Heart left ventricle (tissue), 13 donors: ENCODE results near the gene STRA6.

Experiments
- CTCF ChIP-seq, 12 donors: fragments of 200-600 bp; sonication (generic) in 4 of 12; IDR thresholded peaks; one replicate each; pipeline versions ENCODE4 v1.5.0 to v1.8.0; 2018 to 2022; ENCODE audit warnings: antibody characterized with exemption in 12 of 12, mild to moderate bottlenecking in 5 of 12
- POLR2A ChIP-seq, 2 donors: fragments of 450-650 bp; IDR thresholded peaks; one replicate each; pipeline ENCODE4 v1.6.1; 2017; ENCODE audit warnings: antibody characterized with exemption in 2 of 2, mild to moderate bottlenecking in 2 of 2, moderate library complexity in 2 of 2
- donor health status: ischemic (EF 13 %, LVEDD 7.1; RV severe dilation, severe dysfunction).
- donor health status: DM: no; HTN: yes; CAD: no.
- donor health status: DM: no; HTN: no; CAD: no.
- donor health status: ischemic (EF 25% LVEDD 6.9; RV normal size, moderate dysfunction).
- donor health status: ischemic (EF 25% LVEDD 5.7; RV mildly dilated, moderate dysfunction).
- donor health status: ischemic (EF 35%, LVEDD 5.7; RV mildly dilated, moderate dysfunction).
- donor health status: nonischemic (EF 11% LVEDD 7.7; RV severe dilation, severe dysfunction).
- donor health status: DM: yes; HTN: yes; CAD: no.
- donor health status: PGD.
- donor health status: ischemic (EF 29% LVEDD 5.4; RV normal size, mild dysfunction).
- donor health status: nonischemic (EF 23%, LVEDD 6.1; RV moderate dilation, normal function).

GRCh38 chr15:74191798-74192197 is 10.8 kb downstream of the STRA6 start:
- TF ChIP-seq CTCF (IDR thresholded peaks at IDR 0.05) (no peak), POLR2A (IDR thresholded peaks at IDR 0.05) (no peak)
